Mesenchymal stem cell (in vitro differentiated cells and primary cell): ENCODE measurements around the gene TSPAN4.

Experiments
- DNase-seq: peaks from one replicate; pipeline ENCODE4 v3.0.0-alpha.2; 2013
- H2AFZ ChIP-seq: one replicate; pipeline ENCODE4 v1.6.1; 2013; ENCODE audit warnings: low read depth, mild to moderate bottlenecking, control low read depth, inconsistent platforms, low read length, moderate library complexity
- H2AK5ac ChIP-seq: 2 replicates; pipeline ENCODE4 v1.6.1; 2013; ENCODE audit warnings: low read length, moderate library complexity, mild to moderate bottlenecking, inconsistent platforms; ENCODE audit not compliant: severe bottlenecking
- H2BK120ac ChIP-seq: one replicate; pipeline ENCODE4 v1.6.1; 2013; ENCODE audit warnings: low read depth, mild to moderate bottlenecking, inconsistent platforms, low read length, moderate library complexity
- H2BK12ac ChIP-seq, 2 experiments: one replicate each; pipeline ENCODE4 v1.6.1; 2013; ENCODE audit warnings: inconsistent platforms in 2 of 2, low read length in 2 of 2, mild to moderate bottlenecking in 2 of 2, moderate library complexity in 2 of 2, control low read depth in 1 of 2
- H2BK15ac ChIP-seq: one replicate; pipeline ENCODE4 v1.6.1; 2013; ENCODE audit warnings: mild to moderate bottlenecking, low read depth, inconsistent platforms; ENCODE audit not compliant: poor library complexity, severe bottlenecking
- H2BK5ac ChIP-seq: 2 replicates; pipeline ENCODE4 v1.6.1; 2013; ENCODE audit warnings: low read depth, mild to moderate bottlenecking, low read length, control low read depth, inconsistent platforms; ENCODE audit not compliant: poor library complexity, severe bottlenecking
- H3K14ac ChIP-seq, 2 experiments: one replicate each; pipeline ENCODE4 v1.6.1; 2013; ENCODE audit warnings: inconsistent platforms in 2 of 2, low read length in 2 of 2, control low read depth in 1 of 2, mild to moderate bottlenecking in 1 of 2, moderate library complexity in 1 of 2
- H3K18ac ChIP-seq, 2 experiments: one replicate each; pipeline ENCODE4 v1.6.1; 2013; ENCODE audit warnings: inconsistent platforms in 2 of 2, low read length in 2 of 2, control low read depth in 1 of 2, low read depth in 1 of 2, mild to moderate bottlenecking in 1 of 2
- H3K23ac ChIP-seq, 2 experiments: one replicate each; pipeline ENCODE4 v1.6.1; 2013; ENCODE audit warnings: inconsistent platforms in 2 of 2, low read length in 2 of 2, mild to moderate bottlenecking in 2 of 2, moderate library complexity in 2 of 2, control low read depth in 1 of 2
- H3K27ac ChIP-seq: 2 replicates; pipeline ENCODE4 v1.5.1; 2013; ENCODE audit warnings: mild to moderate bottlenecking, moderate library complexity, low read length, control low read depth, inconsistent platforms; ENCODE audit not compliant: poor library complexity, severe bottlenecking
- H3K27me3 ChIP-seq, 2 experiments: 2 replicates each; pipeline versions ENCODE4 v1.6.1 to v1.7.0; 2013; ENCODE audit warnings: low read length in 2 of 2, mild to moderate bottlenecking in 2 of 2, moderate library complexity in 2 of 2, control low read depth in 1 of 2, inconsistent platforms in 1 of 2; ENCODE audit not compliant: control insufficient read depth in 1 of 2, insufficient read depth in 1 of 2
- H3K36me3 ChIP-seq, 2 experiments: 2 replicates each; pipeline versions ENCODE4 v1.6.1 to v1.7.0; 2013; ENCODE audit warnings: low read length in 2 of 2, control low read depth in 1 of 2, inconsistent platforms in 1 of 2, low read depth in 1 of 2, mild to moderate bottlenecking in 1 of 2; ENCODE audit not compliant: insufficient read depth in 2 of 2, control insufficient read depth in 1 of 2
- H3K4ac ChIP-seq, 2 experiments: one replicate each; pipeline ENCODE4 v1.6.1; 2013; ENCODE audit warnings: inconsistent platforms in 2 of 2, low read length in 2 of 2, mild to moderate bottlenecking in 2 of 2, moderate library complexity in 2 of 2, control low read depth in 1 of 2, low read depth in 1 of 2
- H3K4me1 ChIP-seq: 2 replicates; pipeline ENCODE4 v1.6.1; 2013; ENCODE audit warnings: low read depth, low read length, control low read depth; ENCODE audit not compliant: control insufficient read depth, insufficient read depth
- H3K4me2 ChIP-seq: 2 replicates; pipeline ENCODE4 v1.6.1; 2013; ENCODE audit warnings: low read length, mild to moderate bottlenecking, inconsistent platforms; ENCODE audit not compliant: poor library complexity, severe bottlenecking
- H3K4me3 ChIP-seq, 2 experiments: 2 replicates each; pipeline versions ENCODE4 v1.5.1 to v1.7.0; 2013; ENCODE audit warnings: low read length in 2 of 2, mild to moderate bottlenecking in 2 of 2, control low read depth in 1 of 2, low read depth in 1 of 2; ENCODE audit not compliant: insufficient read depth in 1 of 2
- H3K79me1 ChIP-seq: replicated peaks from 2 replicates; pipeline ENCODE4 v1.6.1; 2013; ENCODE audit warnings: mild to moderate bottlenecking, control low read depth, low read length, inconsistent platforms; ENCODE audit not compliant: poor library complexity, severe bottlenecking
- H3K9ac ChIP-seq: 2 replicates; pipeline ENCODE4 v1.7.0; 2013; ENCODE audit warnings: mild to moderate bottlenecking, low read length, moderate library complexity
- H3K9me3 ChIP-seq: 2 replicates; pipeline ENCODE4 v1.7.0; 2013; ENCODE audit warnings: mild to moderate bottlenecking, low read length; ENCODE audit not compliant: control insufficient read depth
- H4K8ac ChIP-seq: one replicate; pipeline ENCODE4 v1.6.1; 2013; ENCODE audit warnings: inconsistent platforms, mild to moderate bottlenecking, low read length, moderate library complexity
- H4K91ac ChIP-seq: one replicate; pipeline ENCODE4 v1.6.1; 2013; ENCODE audit warnings: mild to moderate bottlenecking, low read length, inconsistent platforms
- WGBS: methylation state at CpG from one replicate; pipeline ENCODE4 v1.1.7; 2013; ENCODE audit warnings: mixed read lengths; 5-methylcytosine and 5-hydroxymethylcytosine counted together

Gene TSPAN4

DNA sequence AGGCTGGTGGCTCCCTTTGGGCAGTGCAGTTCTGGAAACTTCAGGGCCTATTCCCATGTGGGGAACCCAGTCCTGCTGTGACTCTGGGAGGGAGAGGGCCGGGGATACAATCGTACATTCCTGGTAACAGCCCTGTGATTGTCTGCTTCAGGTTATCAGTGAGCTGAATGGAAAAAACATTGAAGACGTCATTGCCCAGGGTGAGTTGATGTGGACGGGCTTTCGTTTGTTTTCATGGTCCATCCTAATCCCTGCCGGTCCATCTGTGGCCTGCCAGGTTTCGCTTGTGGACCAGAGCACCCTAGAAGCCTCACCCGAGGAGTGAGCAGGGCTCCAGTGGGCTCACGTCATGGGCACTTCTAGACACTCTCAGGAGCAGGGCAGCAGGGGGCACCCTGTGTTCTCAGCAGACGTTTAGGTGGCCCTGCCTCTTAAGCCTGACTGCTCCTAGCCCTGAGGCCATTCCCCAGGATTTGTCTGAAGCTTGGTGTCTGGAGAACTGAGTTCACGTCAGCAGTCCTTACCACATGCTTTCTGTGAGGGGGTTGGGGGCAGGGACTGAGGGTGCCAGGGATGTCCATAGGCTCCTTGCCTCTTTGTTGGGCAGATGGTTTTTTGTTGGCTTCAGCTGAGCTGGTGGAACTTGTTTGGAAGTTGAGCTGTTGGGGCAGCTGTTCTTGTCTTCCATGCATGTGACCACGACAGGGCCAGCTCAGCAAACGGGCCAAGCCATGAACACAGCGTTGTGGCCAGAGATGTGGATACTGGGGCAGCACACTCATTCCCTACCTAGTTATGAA lies 31.0 kb upstream of the TSPAN4 start:
- Histone ChIP-seq H3K4me1 (peaks cover 21% of the 10 kb centered on the region), H3K18ac (no peak overlapping the region), H2BK15ac (no peak overlapping the region), H3K4ac (no peak overlapping the region), H2BK12ac (no peak overlapping the region), H3K14ac (no peak overlapping the region), H2AFZ (no peak overlapping the region), H3K9ac (peak overlapping the region; percentile 90), H3K4me2 (peak overlapping the region; percentile 67), H3K23ac (no peak overlapping the region), H4K91ac (no peak overlapping the region), H2BK5ac (no peak overlapping the region), H3K9me3 (no peaks in the 10 kb centered on the region), H3K79me1 (peaks cover 12% of the 10 kb centered on the region), H2BK120ac (no peak overlapping the region), H3K27me3 (no peaks in the 10 kb centered on the region), H2AK5ac (peak overlapping the region; percentile 30), H3K4me3 (peak overlapping the region in 1 of 2 experiments; percentile 83), H4K8ac (peak overlapping the region; percentile 31), H3K27ac (no peak overlapping the region), H3K36me3 (peaks cover 30 to 48% of the 10 kb centered on the region in 2 experiments)
- 85% methylated on average over 14 of the region's 14 CpGs for WGBS
- DNase-seq: peak; percentile 38

DNA sequence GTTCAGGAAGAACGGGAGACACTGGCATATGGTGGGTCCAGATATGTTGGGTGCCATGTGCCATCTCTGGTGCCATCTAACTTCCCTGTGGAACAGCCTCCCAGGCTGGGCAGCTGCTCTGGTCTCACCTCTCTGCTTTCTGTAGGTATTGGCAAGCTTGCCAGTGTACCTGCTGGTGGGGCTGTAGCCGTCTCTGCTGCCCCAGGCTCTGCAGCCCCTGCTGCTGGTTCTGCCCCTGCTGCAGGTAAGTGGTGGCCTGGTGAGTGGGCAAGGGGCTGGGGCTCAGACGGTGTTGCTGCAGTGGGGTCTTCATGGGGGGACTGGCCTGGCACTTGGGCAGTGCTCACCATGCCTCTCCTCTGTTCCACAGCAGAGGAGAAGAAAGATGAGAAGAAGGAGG lies 30.3 kb upstream of the TSPAN4 start:
- Histone ChIP-seq H3K27ac (no peak overlapping the region), H3K9me3 (no peaks in the 10 kb centered on the region), H2AK5ac (no peak overlapping the region), H4K8ac (peak overlapping the region; percentile 19), H2BK12ac (no peak overlapping the region), H2AFZ (no peak overlapping the region), H4K91ac (no peak overlapping the region), H3K4me1 (peaks cover 21% of the 10 kb centered on the region), H3K14ac (no peak overlapping the region), H3K23ac (no peak overlapping the region), H3K4ac (no peak overlapping the region), H3K79me1 (peaks cover 12% of the 10 kb centered on the region), H3K36me3 (peaks cover 30 to 48% of the 10 kb centered on the region in 2 experiments), H2BK15ac (no peak overlapping the region), H3K9ac (no peak overlapping the region), H2BK120ac (no peak overlapping the region), H2BK5ac (no peak overlapping the region), H3K27me3 (no peaks in the 10 kb centered on the region), H3K18ac (no peak overlapping the region), H3K4me2 (no peak overlapping the region), H3K4me3 (no peak overlapping the region)
- WGBS: 86% methylated on average over 3 of the region's 3 CpGs
- no peak for DNase-seq

DNA sequence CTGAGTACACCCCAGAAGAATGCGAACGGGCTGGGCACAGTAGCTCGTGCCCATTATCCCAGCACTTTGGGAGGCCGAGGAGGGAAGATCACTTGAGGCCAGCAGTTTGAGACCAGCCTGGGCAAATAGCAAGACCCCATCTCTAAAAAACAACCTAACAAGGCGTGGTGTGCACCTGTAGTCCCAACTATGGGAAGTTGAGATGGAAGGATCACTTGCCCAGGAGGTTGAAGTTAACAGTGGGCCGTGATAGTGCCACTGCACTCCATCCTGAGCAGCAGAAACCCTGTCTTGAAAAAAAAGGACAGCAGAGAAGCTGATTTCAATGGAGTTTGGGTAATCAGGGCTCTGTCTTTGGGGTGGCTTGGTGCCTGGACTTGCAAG lies 29.6 kb upstream of the TSPAN4 start:
- H2BK12ac ChIP-seq: no peak overlapping the region
- no peak overlapping the region for H3K14ac ChIP-seq
- no peak for DNase-seq
- no peak overlapping the region for H2AK5ac ChIP-seq
- WGBS: 95% methylated on average over 5 of the region's 6 CpGs
- H4K8ac ChIP-seq: no peak overlapping the region
- no peak overlapping the region for H3K27ac ChIP-seq
- H3K27me3 ChIP-seq: no peaks in the 10 kb centered on the region
- H3K4me1 ChIP-seq: peaks cover 21% of the 10 kb centered on the region
- no peak overlapping the region for H2BK5ac ChIP-seq
- H3K4me2 ChIP-seq: no peak overlapping the region
- H2BK120ac ChIP-seq: no peak overlapping the region
- H4K91ac ChIP-seq: no peak overlapping the region
- H3K79me1 ChIP-seq: peaks cover 12% of the 10 kb centered on the region
- no peak overlapping the region for H3K9ac ChIP-seq
- H3K9me3 ChIP-seq: no peaks in the 10 kb centered on the region
- H2AFZ ChIP-seq: no peak overlapping the region
- H3K36me3 ChIP-seq: peaks cover 30 to 48% of the 10 kb centered on the region in 2 experiments
- no peak overlapping the region for H3K18ac ChIP-seq
- H3K23ac ChIP-seq: no peak overlapping the region
- no peak overlapping the region for H2BK15ac ChIP-seq
- no peak overlapping the region for H3K4me3 ChIP-seq
- H3K4ac ChIP-seq: no peak overlapping the region

DNA sequence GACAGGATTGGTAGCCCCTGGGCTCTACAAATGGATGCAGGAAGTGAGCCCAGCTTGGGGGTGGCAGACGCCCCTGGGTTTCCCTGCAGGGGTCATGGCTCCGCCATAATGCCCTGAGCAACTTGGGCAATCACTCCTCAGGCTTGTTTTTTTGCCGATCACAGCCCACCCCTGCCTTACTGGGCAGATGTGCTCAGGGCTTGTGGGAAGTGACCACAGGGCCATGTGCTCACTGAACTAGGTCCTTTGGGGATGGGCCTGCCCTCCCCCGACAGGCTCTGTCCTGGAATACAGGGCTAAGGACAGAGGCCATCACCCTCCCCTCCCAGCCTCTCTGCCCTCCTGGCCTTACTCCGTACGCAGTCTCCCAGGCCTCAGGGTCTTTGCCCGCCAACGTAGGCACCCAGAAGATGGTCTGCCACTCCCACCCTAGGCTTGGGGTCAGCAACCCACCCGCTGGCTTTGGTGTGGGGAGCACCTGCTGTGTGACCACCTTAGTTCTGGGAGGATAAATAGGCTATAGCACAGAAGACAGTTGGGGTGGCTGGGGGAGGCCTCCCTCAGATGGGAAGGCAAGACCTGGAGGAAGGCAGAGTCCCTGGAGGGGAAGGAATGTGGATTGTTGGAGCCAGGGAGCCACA lies 29.1 kb upstream of the TSPAN4 start:
- no peaks in the 10 kb centered on the region for H3K9me3 ChIP-seq
- WGBS: 91% methylated on average over 9 of the region's 9 CpGs
- peaks cover 11% of the 10 kb centered on the region for H3K79me1 ChIP-seq
- H3K4me2 ChIP-seq: no peak overlapping the region
- no peak overlapping the region for H2BK5ac ChIP-seq
- no peak overlapping the region for H3K14ac ChIP-seq
- no peak overlapping the region for H3K27ac ChIP-seq
- no peaks in the 10 kb centered on the region for H3K27me3 ChIP-seq
- H3K4ac ChIP-seq: no peak overlapping the region
- no peak overlapping the region for H2BK12ac ChIP-seq
- no peak overlapping the region for H4K8ac ChIP-seq
- no peak overlapping the region for H2AFZ ChIP-seq
- H3K23ac ChIP-seq: no peak overlapping the region
- no peak overlapping the region for H2BK15ac ChIP-seq
- no peak for DNase-seq
- H3K36me3 ChIP-seq: peaks cover 30 to 48% of the 10 kb centered on the region in 2 experiments
- peaks cover 22% of the 10 kb centered on the region for H3K4me1 ChIP-seq
- no peak overlapping the region for H4K91ac ChIP-seq
- H2AK5ac ChIP-seq: no peak overlapping the region
- no peak overlapping the region for H2BK120ac ChIP-seq
- no peak overlapping the region for H3K4me3 ChIP-seq
- no peak overlapping the region for H3K18ac ChIP-seq
- H3K9ac ChIP-seq: peak overlapping the region; percentile 29
